CMK (cell line): ENCODE data around the gene RAB6B.

Experiments used
- DNase-seq: peaks from one replicate; pipeline ENCODE4 v3.0.0-alpha.2; 2010; ENCODE audit warnings: low read depth

The RAB6B gene

GRCh38 chr3:133930341-133930933 lies 34.8 kb upstream of the RAB6B start:
- DNase-seq = no peak

- DNase-seq = no peak
These were observed 33.4 kb upstream of the RAB6B start for GRCh38 chr3:133928903-133929607.

GRCh38 chr3:133928136-133928893 lies 32.6 kb upstream of the RAB6B start:
- DNase-seq = no peak

GRCh38 chr3:133927540-133928066 lies 31.9 kb upstream of the RAB6B start:
- DNase-seq = no peak

- DNase-seq = no peak
These were observed 31.3 kb upstream of the RAB6B start for GRCh38 chr3:133926736-133927539.

GRCh38 chr3:133925960-133926735 lies 30.5 kb upstream of the RAB6B start:
- no peak for DNase-seq

GRCh38 chr3:133924041-133924440 lies 28.4 kb upstream of the RAB6B start:
- DNase-seq = no peak

- no peak for DNase-seq
These were observed 25.9 kb upstream of the RAB6B start for GRCh38 chr3:133921592-133921991.

- no peak for DNase-seq
These were observed 21.5 kb upstream of the RAB6B start for GRCh38 chr3:133917144-133917543.

GRCh38 chr3:133915685-133916658 lies 20.3 kb upstream of the RAB6B start:
- no peak for DNase-seq

GRCh38 chr3:133914839-133915600 lies 19.3 kb upstream of the RAB6B start:
- no peak for DNase-seq

- DNase-seq = no peak
These were observed 14.7 kb upstream of the RAB6B start for GRCh38 chr3:133910422-133910821.

- DNase-seq = no peak
These were observed 9.7 kb upstream of the RAB6B start for GRCh38 chr3:133905376-133905775.

- DNase-seq = no peak
These were observed 6.2 kb upstream of the RAB6B start for GRCh38 chr3:133901847-133902246.

GRCh38 chr3:133901083-133901482 lies 5.4 kb upstream of the RAB6B start:
- no peak for DNase-seq

- DNase-seq = no peak
These were observed 3.6 kb upstream of the RAB6B start for GRCh38 chr3:133899311-133899710.

- no peak for DNase-seq
These were observed 1.9 kb upstream of the RAB6B start for GRCh38 chr3:133897547-133897946.

GRCh38 chr3:133896002-133896761 lies 500 bp upstream of the RAB6B start:
- no peak for DNase-seq
